Activated T-cell treated with anti-CD3 and anti-CD28 coated beads for 1 hour (primary cell): ENCODE measurements around the gene MPHOSPH6.
"Not testable (repeated sequence)": the region's sequence is repeated elsewhere in the genome, so short reads cannot be mapped to it uniquely, and the experiment has no call there.

Experiments
- DNase-seq: peaks from one replicate; pipeline ENCODE4 v3.0.0-alpha.2; 2020; ENCODE audit warnings: low read depth

MPHOSPH6 gene

GRCh38 chr16:82118749-82119148 lies 51.3 kb downstream of the MPHOSPH6 start:
- DNase-seq: no peak

GRCh38 chr16:82116535-82116934 lies 53.5 kb downstream of the MPHOSPH6 start:
- no peak for DNase-seq

- no peak for DNase-seq
Measured at GRCh38 chr16:82113741-82114140, 56.3 kb downstream of the MPHOSPH6 start.

- DNase-seq: no peak
Measured at GRCh38 chr16:82111944-82112343, 58.1 kb downstream of the MPHOSPH6 start.

- not testable (repeated sequence) for DNase-seq
Measured at GRCh38 chr16:82109266-82109665, 60.8 kb downstream of the MPHOSPH6 start.

GRCh38 chr16:82108774-82109173 lies 61.2 kb downstream of the MPHOSPH6 start:
- no peak for DNase-seq

- no peak for DNase-seq
Measured at GRCh38 chr16:82108100-82108499, 61.9 kb downstream of the MPHOSPH6 start.

- DNase-seq: no peak
Measured at GRCh38 chr16:82105107-82105506, 64.9 kb downstream of the MPHOSPH6 start.
